Measurements from ENCODE around the gene SMKR1.

GRCh38 chr7:129522971-129523340, 20.6 kb downstream of the SMKR1 start:
- no peak for TF ChIP-seq CTCF (IDR thresholded peaks at IDR 0.05)
- TF ChIP-seq POLR2A (IDR thresholded peaks at IDR 0.05), result no peak
